RKO (cell line): Measurements from ENCODE around the gene CNIH4.
"Not testable (repeated sequence)": the region's sequence is repeated elsewhere in the genome, so short reads cannot be mapped to it uniquely, and the experiment has no call there.

Experiments
- DNase-seq: peaks from one replicate; pipeline ENCODE4 v3.0.0-alpha.2; 2016; ENCODE audit warnings: low spot score

The CNIH4 gene

GRCh38 chr1:224356685-224357625 is at the start of gene CNIH4:
Gene CNIH4, plus strand, starts transcription at chr1:224356879. Its CDS starts 46 bp downstream, at chr1:224356925.
- DNase-seq, result peak; percentile 96

DNA sequence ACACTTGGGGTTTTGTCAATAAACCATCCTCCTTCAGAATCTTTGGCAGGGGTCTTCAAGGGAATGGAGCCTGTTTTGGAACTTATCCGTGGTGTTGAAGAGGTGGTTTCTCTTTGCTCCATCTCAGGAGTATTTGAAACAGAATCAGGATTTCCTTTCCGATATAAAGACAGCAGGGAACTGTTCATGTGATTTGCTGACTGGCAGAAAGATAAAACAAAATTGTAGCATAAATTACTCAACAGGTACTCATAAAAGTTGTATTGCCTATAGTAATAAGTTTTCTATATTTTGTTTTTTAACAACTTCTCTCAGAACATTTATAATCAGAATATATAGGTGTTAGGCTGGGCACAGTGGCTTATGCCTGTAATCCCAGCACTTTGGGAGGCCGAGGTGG is 48.6 kb upstream of the CNIH4 start:
- DNase-seq, result no peak

- DNase-seq, result not testable (repeated sequence)
Measured at GRCh38 chr1:224311503-224311902, 45.2 kb upstream of the CNIH4 start.

DNA sequence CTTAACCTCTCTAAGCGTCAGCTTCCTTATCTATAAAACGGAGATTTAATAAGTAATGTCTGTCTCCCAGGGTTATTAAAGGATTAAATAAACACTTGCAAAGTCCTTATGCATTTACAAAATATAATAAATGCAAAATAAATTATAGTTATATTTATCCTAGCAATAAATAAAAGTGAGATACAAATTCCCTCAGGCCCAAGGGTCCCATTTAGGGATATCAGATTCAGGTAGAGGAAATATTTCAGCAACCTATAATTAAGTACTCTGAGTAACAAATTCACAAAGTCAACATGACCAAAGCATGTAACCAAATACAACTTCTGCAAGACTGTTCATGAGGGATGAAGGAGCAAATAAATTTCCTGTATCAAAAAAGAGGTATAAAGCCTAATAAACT is 44.7 kb upstream of the CNIH4 start:
- no peak for DNase-seq

DNA sequence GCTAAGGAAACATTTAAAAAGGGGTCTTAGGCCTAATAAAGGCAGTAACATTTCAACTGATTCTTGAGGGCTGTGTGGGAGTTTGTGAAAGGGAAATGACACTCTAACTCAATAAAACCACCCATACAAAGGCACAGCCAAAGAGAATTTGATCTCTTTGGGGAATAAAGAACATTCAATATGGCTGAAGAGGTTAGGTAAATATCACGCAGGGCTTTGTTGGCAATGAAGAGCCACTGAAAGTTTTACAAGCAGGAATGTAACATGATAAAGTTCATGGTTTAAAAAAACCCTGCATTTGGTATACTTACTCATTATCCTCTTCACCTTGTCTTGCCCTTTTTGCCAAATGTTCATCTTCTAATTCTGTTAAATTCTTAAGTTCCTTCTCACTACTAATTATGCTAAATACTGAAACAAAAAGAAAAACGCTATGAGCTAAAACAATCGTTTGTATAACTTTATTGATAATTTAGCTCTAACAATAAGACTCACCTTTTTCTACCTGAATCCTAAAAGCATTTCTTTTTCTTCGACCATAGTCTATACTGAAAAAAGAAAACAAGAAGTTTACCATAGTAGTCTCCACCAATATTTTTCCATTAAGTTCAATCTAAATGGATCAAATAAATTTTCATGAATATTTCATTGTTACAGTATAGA is 39.2 kb upstream of the CNIH4 start:
- DNase-seq, result no peak

- DNase-seq, result no peak
Measured at GRCh38 chr1:224321706-224322105, 35.0 kb upstream of the CNIH4 start.

- DNase-seq, result no peak
Measured at GRCh38 chr1:224325959-224326358, 30.7 kb upstream of the CNIH4 start.

GRCh38 chr1:224328644-224329043 is 28.0 kb upstream of the CNIH4 start:
- no peak for DNase-seq

- DNase-seq, result no peak
Measured at GRCh38 chr1:224329484-224329841, 27.2 kb upstream of the CNIH4 start.

GRCh38 chr1:224329842-224330753 is 26.6 kb upstream of the CNIH4 start, which contains the start of gene NVL:
Gene NVL, minus strand, starts transcription at chr1:224330172. Its CDS starts 45 bp downstream, at chr1:224330127.
- DNase-seq, result peak; percentile 92

GRCh38 chr1:224331326-224331725 is 25.4 kb upstream of the CNIH4 start:
- DNase-seq, result no peak

DNA sequence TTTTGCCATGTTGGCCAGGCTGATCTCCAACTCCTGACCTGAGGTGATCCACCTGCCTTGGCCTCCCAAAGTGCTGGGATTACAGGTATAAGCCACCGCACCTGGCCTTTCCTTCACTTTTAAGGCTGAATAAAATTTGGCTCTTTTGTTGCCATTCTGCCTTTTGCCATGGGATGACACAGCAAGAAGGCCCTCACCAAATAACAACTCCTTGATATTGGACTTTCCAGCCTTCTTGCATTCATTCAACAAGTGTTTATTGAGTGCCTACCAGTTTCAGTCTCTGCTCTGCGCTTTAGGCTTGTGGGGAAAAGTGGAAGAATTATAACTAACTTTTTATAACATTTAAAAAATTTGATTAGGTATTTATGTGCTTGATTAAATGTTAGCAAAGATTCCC is 24.9 kb upstream of the CNIH4 start:
- no peak for DNase-seq

- DNase-seq, result peak; percentile 81
Measured at GRCh38 chr1:224333309-224333926, 23.3 kb upstream of the CNIH4 start.

- peak; percentile 40 for DNase-seq
Measured at GRCh38 chr1:224333939-224334786, 22.5 kb upstream of the CNIH4 start.

- peak; percentile 32 for DNase-seq
Measured at GRCh38 chr1:224338150-224338838, 18.4 kb upstream of the CNIH4 start.

- DNase-seq, result no peak
Measured at GRCh38 chr1:224339442-224340033, 17.1 kb upstream of the CNIH4 start.

- DNase-seq, result not testable (repeated sequence)
Measured at GRCh38 chr1:224340453-224341384, 16.0 kb upstream of the CNIH4 start.

DNA sequence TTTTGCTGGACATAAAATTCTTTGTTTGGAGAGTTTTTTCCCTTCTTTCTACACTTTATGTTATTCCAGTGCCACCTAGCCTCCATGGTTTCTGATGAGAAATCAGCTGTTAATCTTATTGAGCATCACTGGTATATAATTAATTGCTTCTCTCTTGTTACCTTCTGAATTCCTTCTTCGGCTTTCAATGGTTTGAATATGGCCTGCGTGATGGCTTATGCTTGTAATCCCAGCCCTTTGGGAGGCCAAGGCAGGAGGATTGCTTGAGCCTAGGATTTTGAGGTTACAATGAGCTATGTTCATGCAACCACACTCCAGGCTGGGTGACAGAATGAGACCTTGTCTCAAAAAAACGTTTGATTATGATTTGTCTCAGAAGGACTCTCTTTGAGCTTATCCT is 13.0 kb upstream of the CNIH4 start:
- DNase-seq, result no peak

GRCh38 chr1:224348137-224348536 is 8.5 kb upstream of the CNIH4 start:
- DNase-seq, result no peak
